Suppressor macrophage treated with lipopolysaccharide for 1 hour (primary cell): ENCODE results near the gene ANKRD2.
"Not testable (repeated sequence)": the region's sequence is repeated elsewhere in the genome, so short reads cannot be mapped to it uniquely, and the experiment has no call there.

ENCODE experiments used
- DNase-seq, 3 donors: peaks; one replicate each; pipeline ENCODE4 v3.0.0-alpha.2; 2020 to 2022

ANKRD2 gene, protein sequence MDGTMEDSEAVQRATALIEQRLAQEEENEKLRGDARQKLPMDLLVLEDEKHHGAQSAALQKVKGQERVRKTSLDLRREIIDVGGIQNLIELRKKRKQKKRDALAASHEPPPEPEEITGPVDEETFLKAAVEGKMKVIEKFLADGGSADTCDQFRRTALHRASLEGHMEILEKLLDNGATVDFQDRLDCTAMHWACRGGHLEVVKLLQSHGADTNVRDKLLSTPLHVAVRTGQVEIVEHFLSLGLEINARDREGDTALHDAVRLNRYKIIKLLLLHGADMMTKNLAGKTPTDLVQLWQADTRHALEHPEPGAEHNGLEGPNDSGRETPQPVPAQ

DNA sequence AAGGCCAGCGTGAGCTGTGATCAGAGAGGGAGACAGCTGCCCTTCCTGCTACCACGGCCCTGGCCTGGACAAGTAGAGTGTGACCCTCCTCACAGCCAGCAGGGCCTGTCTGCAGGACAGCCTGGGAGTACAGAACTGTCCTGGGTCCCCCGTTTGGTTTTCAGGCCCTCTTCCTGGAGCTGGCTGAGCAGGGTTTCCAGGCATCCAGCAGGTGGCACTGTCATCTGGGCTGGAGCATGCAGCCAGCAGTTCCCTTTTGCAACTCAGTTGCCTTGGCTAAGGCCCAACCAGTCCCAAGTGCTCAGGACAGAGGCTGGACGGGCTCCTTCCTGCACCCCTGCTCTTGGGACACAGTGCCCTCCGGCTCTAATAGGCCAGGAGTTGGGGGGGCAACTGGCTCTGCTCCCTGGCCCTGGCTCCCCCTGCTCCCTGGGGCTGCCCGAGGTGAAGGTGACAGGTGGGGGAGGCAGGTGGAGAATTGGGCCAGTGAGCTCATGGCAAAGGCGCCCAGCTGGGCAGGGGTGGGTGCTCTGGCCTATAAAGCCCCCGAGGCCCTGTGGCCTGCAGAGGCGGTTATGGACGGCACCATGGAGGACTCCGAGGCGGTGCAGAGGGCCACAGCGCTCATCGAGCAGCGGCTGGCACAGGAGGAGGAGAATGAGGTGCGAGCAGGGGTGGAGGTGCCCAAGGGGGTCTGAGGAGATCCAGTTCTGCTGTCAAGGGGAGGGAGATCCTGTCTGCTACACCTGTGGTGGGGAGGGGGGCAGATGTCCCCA, at the start of gene ANKRD2:
ANKRD2 (plus strand) TSS at position 566 of the 776 bp plus-strand sequence; CDS start at position 576, 10 bp downstream.
- DNase-seq, result peak; percentile 71 to 89 (median 88)

GRCh38 chr10:97522937-97523336, 49.6 kb upstream of the ANKRD2 start:
- DNase-seq, result no peak

DNA sequence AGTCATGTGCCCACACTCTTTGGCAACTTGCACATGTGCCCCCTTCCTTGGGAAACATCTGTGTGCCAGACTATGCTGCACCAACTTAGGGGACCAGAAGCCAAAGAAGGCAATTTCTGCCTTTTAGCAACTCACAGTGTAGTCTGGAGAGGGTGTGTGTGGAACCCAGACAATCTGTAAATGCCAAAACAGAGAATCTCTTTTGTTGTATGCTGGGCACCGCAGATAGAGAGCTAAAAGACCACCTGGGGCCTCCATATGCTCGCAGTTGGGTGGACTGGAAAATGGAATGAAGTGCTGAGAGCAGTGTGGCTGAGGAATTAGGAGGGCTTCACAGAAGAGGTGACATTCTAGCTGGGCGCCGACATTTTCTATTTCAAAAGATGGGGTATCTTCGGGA, 47.5 kb upstream of the ANKRD2 start:
- no peak for DNase-seq

DNA sequence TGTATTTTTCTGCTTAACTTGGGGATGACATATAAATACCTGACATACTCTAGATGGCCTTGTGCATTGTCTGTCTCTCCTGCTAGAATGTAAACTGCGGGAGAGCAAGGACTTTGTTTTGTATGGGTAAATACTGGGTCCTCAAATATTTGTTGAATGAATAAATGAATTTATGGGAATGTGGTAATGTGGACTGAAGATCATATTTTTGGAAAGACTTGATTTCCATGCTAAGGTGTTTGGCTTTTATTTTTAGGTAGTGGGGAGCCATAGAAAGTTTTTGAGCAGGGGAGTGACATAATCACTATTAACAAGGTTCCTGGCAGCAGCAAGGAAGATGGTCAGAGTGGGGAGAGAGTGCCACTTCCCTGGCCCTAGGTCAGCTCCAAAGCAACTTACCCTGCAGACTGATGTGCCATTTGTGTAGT, 46.9 kb upstream of the ANKRD2 start:
- no peak for DNase-seq

DNA sequence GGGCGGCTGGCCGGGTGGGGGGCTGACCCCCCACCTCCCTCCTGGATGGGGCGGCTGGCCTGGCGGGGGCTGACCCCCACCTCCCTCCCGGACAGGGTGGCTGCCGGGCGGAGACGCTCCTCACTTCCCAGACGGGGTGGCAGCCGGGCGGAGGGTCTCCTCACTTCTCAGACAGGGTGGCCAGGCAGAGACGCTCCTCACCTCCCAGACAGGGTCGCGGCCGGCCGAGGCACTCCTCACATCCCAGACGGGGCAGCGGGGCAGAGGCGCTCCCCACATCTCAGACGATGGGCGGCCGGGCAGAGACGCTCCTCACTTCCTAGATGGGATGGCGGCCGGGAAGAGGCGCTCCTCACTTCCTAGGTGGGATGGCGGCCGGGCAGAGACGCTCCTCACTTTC, 43.7 kb upstream of the ANKRD2 start:
- DNase-seq, result not testable (repeated sequence)

DNA sequence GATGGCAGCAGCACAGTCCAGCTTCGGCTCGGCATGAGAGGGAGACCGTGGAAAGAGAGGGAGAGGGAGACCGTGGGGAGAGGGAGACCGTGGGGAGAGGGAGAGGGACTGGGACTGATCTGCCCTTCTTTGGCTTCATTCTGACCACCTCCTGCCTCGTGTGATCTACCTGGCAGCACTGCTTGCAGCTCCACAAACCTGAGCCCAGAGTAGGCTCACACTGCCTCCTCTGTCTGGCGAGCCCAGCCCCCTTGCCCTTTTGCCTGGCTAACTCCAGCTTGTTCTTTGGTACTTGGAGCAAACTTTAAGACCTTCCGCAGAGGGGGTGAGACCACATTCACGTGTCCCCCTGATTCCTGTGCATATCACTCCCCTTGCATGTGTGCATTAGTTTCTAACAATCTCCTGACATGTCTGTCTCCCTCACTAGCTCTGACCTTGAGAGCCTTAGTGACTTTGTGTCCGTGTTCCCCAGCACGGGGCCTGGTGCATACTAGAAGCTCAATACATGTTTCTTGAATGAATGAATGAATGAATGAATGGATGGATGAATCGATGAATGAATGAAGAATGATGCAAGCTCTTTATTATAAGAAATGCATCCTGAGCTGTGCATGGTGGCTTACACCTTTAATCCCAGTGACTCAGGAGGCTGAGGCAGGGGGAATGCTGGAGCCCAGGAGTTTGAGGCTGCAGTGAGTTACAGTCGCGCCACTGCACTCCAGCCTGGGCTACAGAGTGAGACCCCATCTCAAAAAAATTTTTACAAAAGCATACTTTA, 42.7 kb upstream of the ANKRD2 start:
- no peak for DNase-seq

GRCh38 chr10:97531401-97531986, 41.1 kb upstream of the ANKRD2 start:
- DNase-seq, result no peak

DNA sequence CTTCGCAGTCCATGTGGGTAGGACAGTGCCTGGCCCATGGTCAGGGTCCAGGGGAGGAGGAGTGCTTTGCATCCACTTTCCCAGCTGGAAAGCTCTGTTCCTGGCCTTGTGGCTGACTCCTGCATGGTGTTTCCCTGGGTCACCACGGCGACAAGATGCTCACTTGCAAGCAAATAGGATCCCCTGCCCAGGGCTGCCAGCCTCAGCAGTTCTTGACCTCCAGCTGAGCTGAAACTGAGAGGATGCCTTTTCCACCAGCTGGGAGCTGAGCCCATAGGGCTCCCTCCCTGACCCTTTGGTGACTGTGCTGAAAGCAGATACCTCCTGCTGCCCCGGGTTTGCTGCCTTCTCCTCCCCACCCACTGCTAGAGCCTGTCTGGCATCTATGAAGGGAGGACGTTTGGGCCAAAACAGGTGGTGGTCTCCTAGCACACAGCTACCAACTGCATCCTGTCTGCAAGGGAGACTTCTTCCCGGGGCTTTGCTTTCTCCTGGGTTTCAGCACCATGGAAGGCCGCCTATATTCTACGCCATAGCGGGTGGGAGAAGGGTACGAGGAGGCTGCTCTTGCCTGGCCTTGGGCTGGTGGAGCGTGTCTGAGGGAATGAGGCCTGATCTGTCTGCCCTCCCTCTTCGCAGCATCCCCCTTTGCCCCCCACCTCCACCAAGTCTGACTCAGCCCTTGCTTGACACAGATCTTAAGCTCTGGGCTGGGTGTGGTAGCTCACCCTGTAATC, 39.5 kb upstream of the ANKRD2 start:
- DNase-seq, result no peak

DNA sequence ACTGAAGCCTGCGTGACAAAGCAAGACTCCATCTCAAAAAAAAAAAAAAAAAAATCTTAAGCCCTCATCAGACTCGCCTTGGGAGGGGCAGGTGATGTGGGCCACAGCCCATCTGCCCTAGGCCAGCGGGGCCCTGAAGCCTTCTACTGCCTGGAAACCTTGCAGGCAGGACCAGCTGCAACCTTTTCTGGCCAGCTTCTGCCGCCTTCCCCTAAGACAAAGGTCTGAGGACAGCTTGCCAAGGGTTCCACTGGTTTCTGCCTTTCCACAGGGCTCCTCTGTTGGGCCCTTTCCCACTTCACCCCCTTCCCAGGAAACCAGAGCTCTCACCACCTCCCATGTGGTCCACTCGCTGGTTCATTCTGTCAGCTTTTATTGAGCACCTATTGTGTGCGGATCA, 38.7 kb upstream of the ANKRD2 start:
- DNase-seq, result no peak

GRCh38 chr10:97534746-97535367, 37.7 kb upstream of the ANKRD2 start:
- DNase-seq, result peak; percentile 69 to 85 (median 70)

DNA sequence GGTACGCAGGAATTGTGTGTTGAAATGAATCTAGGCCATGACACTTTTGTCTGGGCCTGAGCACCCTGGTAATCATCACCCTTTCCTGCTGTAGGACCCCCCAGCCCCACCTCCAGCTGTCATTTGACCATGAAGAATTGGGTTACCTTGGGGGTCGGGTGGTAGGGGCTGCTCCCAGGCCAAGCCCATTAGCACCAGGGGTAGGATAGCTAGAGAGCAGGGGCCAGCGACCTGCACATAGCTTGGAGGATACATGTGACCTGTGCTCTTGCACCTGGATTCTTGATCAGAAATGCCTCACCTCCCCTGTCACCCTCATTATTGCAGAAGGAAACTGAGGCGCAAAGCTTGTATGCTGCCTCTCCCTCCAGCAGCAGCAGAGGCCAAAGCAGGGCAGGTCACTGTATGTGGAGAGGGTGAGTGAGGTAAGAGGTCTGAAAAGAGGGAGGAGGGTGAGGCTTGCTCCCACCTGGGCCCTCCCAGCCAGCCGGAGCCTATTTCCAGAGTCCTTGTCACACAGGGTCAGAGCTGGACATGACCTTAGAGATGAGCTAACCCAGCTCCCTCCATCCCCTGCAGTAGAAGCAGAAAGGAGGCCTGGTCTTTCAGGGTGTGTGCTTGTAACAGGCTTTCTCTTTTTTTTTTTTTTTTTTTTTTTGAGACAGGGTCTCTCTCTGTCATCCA, 35.3 kb upstream of the ANKRD2 start:
- DNase-seq, result no peak

DNA sequence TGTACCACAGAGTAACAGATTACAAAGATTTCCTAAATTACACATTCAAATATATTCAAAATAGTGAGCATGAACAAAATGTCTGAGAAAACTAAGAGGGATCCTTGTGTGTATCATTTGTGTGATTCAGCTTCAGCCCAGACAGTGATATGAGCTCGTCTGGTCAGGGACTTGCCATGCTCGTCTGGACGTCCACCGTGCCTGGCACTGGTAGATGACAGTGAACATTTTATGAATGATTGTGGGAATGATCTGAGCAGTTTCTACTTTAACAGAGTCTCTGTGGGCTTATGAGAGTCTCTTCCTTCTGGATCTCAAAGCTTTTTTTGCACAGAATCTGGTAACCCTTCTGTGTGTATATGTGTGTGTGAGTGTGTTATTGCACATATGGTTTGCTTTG, 34.2 kb upstream of the ANKRD2 start:
- peak; percentile 34 to 42 (median 41) for DNase-seq

GRCh38 chr10:97538839-97539238, 33.7 kb upstream of the ANKRD2 start:
- DNase-seq, result no peak

DNA sequence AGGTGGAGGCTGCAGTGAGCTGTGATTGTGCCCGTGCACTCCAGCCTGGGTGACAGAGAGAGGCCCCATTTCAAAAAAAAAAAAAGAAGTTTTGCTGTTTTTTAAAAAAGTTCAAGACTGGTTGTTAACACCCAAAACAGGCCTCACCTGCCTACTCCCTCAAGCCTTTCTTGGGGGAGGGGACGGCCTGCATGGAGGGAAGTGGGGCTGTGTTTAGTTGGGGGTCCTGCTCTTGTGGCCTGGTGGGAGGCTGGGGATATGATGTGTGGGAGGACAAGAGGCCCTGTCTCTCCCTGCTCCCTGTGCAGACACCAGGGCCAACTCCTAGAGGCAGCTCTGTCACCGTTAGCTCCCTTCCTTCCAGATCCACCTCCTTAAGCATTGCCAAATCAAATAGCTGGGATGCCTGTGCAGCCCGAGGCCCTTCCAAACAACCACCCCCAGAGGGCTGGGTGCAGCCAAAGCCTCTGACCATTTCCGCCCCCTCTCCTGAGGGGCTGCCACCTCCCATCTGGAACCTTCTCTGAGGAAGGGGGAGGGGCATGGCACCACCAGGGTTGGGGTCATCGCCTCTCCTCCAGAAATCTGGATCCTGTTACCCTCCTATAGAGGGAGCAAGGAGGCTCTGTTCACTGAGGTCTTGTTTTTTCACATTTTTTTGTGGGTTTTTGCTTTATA, 32.9 kb upstream of the ANKRD2 start:
- DNase-seq, result no peak

DNA sequence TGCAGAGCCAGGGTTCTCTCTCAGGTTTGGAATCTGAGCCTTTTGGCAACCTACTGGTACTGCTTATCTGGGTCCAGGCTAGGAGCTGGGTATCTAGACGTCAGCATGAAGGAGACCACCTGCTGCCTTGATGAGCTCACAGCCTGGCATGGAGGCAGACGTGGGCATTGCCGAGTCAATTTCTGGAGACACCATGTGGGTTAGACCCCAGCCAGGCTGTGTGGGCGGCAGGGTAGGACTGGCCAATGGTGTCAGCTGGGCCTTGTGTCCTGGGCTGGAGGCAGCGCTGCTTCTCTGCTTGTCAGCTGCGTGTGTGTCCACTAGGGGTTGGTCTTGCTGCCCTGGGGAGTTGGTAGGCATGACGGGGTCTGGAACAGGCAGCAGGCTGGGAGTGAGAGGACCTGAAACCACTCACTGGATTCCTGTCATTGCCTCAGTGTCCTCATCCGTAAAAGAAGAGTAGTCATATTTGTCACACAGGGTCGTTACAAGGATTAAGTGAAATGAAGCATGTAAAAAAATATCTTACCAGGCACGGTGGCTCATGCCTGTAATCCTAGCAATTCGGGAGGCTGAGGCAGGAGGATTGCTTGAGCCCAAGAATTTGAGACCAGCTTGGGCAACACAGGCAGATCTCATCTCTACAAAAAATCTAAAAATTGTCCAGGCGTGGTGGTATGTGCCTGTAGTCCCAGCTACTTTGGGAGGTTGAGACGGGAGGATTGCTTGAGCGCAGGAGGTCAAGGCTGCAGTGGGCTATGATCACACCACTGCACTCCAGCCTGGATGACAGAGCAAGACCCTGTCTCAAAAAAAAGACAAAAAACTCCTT, 31.7 kb upstream of the ANKRD2 start:
- DNase-seq, result peak in 2 of 3 donors; percentile 31 to 51

- DNase-seq, result peak; percentile 92 to 93 (median 93)
These were observed 30.2 kb upstream of the ANKRD2 start for GRCh38 chr10:97542169-97543024.

GRCh38 chr10:97543025-97543546, 29.5 kb upstream of the ANKRD2 start:
- DNase-seq, result peak; percentile 95 to 96 (median 95)
